ENCODE results near the gene MCL1.

MCL1 gene

GRCh38 chr1:150525348-150525747, 54.1 kb downstream of the MCL1 start:
- no peak for TF ChIP-seq CTCF (IDR thresholded peaks at IDR 0.05; ENCODE audit: control insufficient read depth, insufficient read depth, low read depth, low read length, missing control alignments)
- DNase-seq (ENCODE audit: low read depth) = no peak
- no peak overlapping the region for H3K4me3 ChIP-seq (ENCODE audit: control insufficient read depth, low read depth, low read length)

Data from AG09309 (cell line).